ENCODE measurements around the gene FTL.

The FTL gene

GRCh38 chr19:48992581-48993174, 27.6 kb downstream of the FTL start:
- no peak for DNase-seq

GRCh38 chr19:48993175-48994034, 28.3 kb downstream of the FTL start, which contains the start of the genes GYS1 and RUVBL2:
GYS1 (minus strand) TSS chr19:48993309; CDS start chr19:48993112, 197 bp downstream.
RUVBL2 (plus strand) TSS chr19:48993887; CDS start chr19:48993912, 25 bp downstream.
- DNase-seq, result peak; percentile 80

GRCh38 chr19:48994035-48994386, 28.9 kb downstream of the FTL start:
- DNase-seq, result no peak

GRCh38 chr19:48997972-48998371, 32.9 kb downstream of the FTL start:
- DNase-seq, result no peak

- DNase-seq, result no peak
Measured at GRCh38 chr19:48999481-49000325, 34.6 kb downstream of the FTL start.

GRCh38 chr19:49004133-49004532, 39.0 kb downstream of the FTL start:
- DNase-seq, result no peak

GRCh38 chr19:49004964-49005614, 40.0 kb downstream of the FTL start:
- DNase-seq, result no peak

- DNase-seq, result no peak
Measured at GRCh38 chr19:49006905-49007304, 41.8 kb downstream of the FTL start.

- DNase-seq, result no peak
Measured at GRCh38 chr19:49009828-49010227, 44.7 kb downstream of the FTL start.

GRCh38 chr19:49010453-49010852, 45.3 kb downstream of the FTL start:
- DNase-seq, result no peak

- no peak for DNase-seq
Measured at GRCh38 chr19:49011194-49011593, 46.1 kb downstream of the FTL start.

GRCh38 chr19:49014123-49014869, 49.2 kb downstream of the FTL start:
- DNase-seq, result no peak

GRCh38 chr19:49014870-49015255, 49.8 kb downstream of the FTL start:
- DNase-seq, result no peak

- no peak for DNase-seq
Measured at GRCh38 chr19:49016067-49016839, 51.1 kb downstream of the FTL start.

Measured in 8988T (cell line).